GM12878 (cell line): ENCODE measurements around the gene ORAI3. TPM values are rescaled to one million over a fixed set of nuclear protein-coding genes. Genes with fewer than 3 reads are reported as not detected.

Experiments used
- ATAC-seq: fragments of 200-7000 bp; cut with Tn5 transposase; 3 replicates; pipeline ENCODE4 v1.9.1; 2020; ENCODE audit warnings: mild to moderate bottlenecking, moderate library complexity
- BruUV-seq: library from RNA; stranded (reverse); fragments of 400-500 nt; replicated peaks from 2 replicates; lab custom pipeline; 2021; lab: Mats Ljungman, UMichigan
- CTCF ChIA-PET: fragments of 300-600 bp; sonication (Branson Sonifier 250); formaldehyde crosslinking; extraction: SDS; loops from one replicate; lab custom pipeline; 2021; ENCODE audit warnings: inconsistent platforms; lab: Yijun Ruan, JAX
- POLR2A ChIA-PET: fragments of 350-600 bp; formaldehyde crosslinking; extraction: SDS; loops from one replicate; lab custom pipeline; 2021; ENCODE audit warnings: inconsistent platforms; lab: Charles Lee
- RAD21 ChIA-PET: fragments of 300-600 bp; sonication (Branson Sonifier 250); formaldehyde crosslinking; loops from one replicate; lab custom pipeline; 2023; ENCODE audit warnings: antibody characterized with exemption; ENCODE audit not compliant: unreplicated experiment; lab: Charles Lee
- SMC1A ChIA-PET: fragments of 300-600 bp; sonication (Branson Sonifier 250); formaldehyde crosslinking; loops from one replicate; lab custom pipeline; 2023; ENCODE audit not compliant: unreplicated experiment, uncharacterized antibody; lab: Charles Lee
- DNase-seq: peaks from one replicate; pipeline ENCODE4 v3.0.0-alpha.2; 2011; ENCODE audit warnings: low read depth, low spot score
- FAIRE-seq: peaks from 3 replicates; lab custom pipeline; 2011; peaks lifted over from hg19 to GRCh38; lab: Jason Lieb, UNC
- H2AFZ ChIP-seq: 2 replicates; pipeline ENCODE4 v1.6.0; 2011; ENCODE audit warnings: low read depth, low read length, control low read depth; ENCODE audit not compliant: control insufficient read depth
- H3K27ac ChIP-seq: 2 replicates; pipeline ENCODE4 v1.5.1; 2011; ENCODE audit warnings: control low read depth; ENCODE audit not compliant: control insufficient read depth, insufficient read depth
- H3K27me3 ChIP-seq, 2 experiments: replicated peaks in 1 of 2; 2 replicates each; pipeline versions ENCODE4 v1.6.0 to v1.6.1; 2011; ENCODE audit warnings: low read length in 1 of 2; ENCODE audit not compliant: control insufficient read depth in 2 of 2, insufficient read depth in 2 of 2
- H3K36me3 ChIP-seq, 2 experiments: 2 replicates each; pipeline ENCODE4 v1.5.1; 2011; ENCODE audit warnings: low read length in 1 of 2; ENCODE audit not compliant: control insufficient read depth in 2 of 2, insufficient read depth in 2 of 2
- H3K4me1 ChIP-seq: 2 replicates; pipeline ENCODE4 v1.6.1; 2011; ENCODE audit warnings: mild to moderate bottlenecking, low read length, moderate library complexity, mixed read lengths; ENCODE audit not compliant: control insufficient read depth, insufficient read depth
- H3K4me2 ChIP-seq: 2 replicates; pipeline ENCODE4 v1.6.0; 2011; ENCODE audit warnings: control low read depth; ENCODE audit not compliant: control insufficient read depth, insufficient read depth
- H3K4me3 ChIP-seq: fragments of 200-600 bp; sonication (generic); 2 replicates; pipeline ENCODE4 v1.5.1; 2016
- H3K79me2 ChIP-seq: 2 replicates; pipeline ENCODE4 v1.6.0; 2011; ENCODE audit warnings: low read length; ENCODE audit not compliant: control insufficient read depth, insufficient read depth
- H3K9ac ChIP-seq: 2 replicates; pipeline ENCODE4 v1.8.0; 2011; ENCODE audit warnings: low read length, control low read depth, mixed read lengths; ENCODE audit not compliant: control insufficient read depth, insufficient read depth
- H3K9me3 ChIP-seq: replicated peaks from 3 replicates; pipeline ENCODE4 v1.5.1; 2011; ENCODE audit warnings: mild to moderate bottlenecking, low read length; ENCODE audit not compliant: control insufficient read depth, insufficient read depth
- H4K20me1 ChIP-seq: 2 replicates; pipeline ENCODE4 v1.6.0; 2011; ENCODE audit not compliant: control insufficient read depth, insufficient read depth
- BCL11A ChIP-seq: IDR thresholded peaks from 2 replicates; pipeline ENCODE4 v1.6.1; 2011; ENCODE audit warnings: low read depth, low read length
- TAF1 ChIP-seq: IDR thresholded peaks from 2 replicates; pipeline ENCODE4 v1.6.1; 2011; ENCODE audit warnings: mild to moderate bottlenecking, low read depth, low read length, borderline replicate concordance
- WGBS: methylation state at CpG from one replicate; pipeline ENCODE4 v1.1.6; 2016; ENCODE audit warnings: low lambda C conversion rate; ENCODE audit not compliant: insufficient replicate concordance, insufficient coverage; ENCODE audit errors: missing lambda C conversion rate; 5-methylcytosine and 5-hydroxymethylcytosine counted together
- in situ Hi-C: fragments of 300-500 bp; cut with MboI; formaldehyde crosslinking; loops from 9 replicates; pipeline ENCODE4 v1.14.3; 2018; ENCODE audit warnings: mixed read lengths
- intact Hi-C: fragments of 100-400 bp; cut with micrococcal nuclease; formaldehyde crosslinking; loops from one replicate; pipeline ENCODE4 v1.14.2; 2022; ENCODE audit not compliant: unreplicated experiment
- polyA plus RNA-seq, 11 experiments: library from polyadenylated mRNA; depleted of rRNA in 4 of 11; unstranded in 6 of 11; stranded (reverse) in 5 of 11; fragments of >200 nt; fragmentation: Nextera tagmentation in 4 of 11; fragmentation: Illumina TruSeq in 1 of 11; extraction: Ambion mirVana in 4 of 11; extraction: Trizol in 1 of 11; gene quantifications; 1 replicate in 1 of 11; 2 replicates in 10 of 11; pipeline versions ENCODE4 v1.2.1 to v1.2.3, GENCODE V29; 2011 to 2016; ENCODE audit warnings: inconsistent platforms in 2 of 11, missing spikeins in 2 of 11, low read depth in 1 of 11
- total RNA-seq, 4 experiments: library from RNA; depleted of rRNA in 3 of 4; stranded (reverse); fragments of >200 nt in 3 of 4; fragmentation: Illumina TruSeq in 1 of 4; extraction: Trizol in 1 of 4; gene quantifications; 2 replicates each; pipeline versions ENCODE4 v1.2.1 to v1.2.3, GENCODE V29; 2013 to 2021
- TF ChIP-seq, protein P1 (sequence below): IDR thresholded peaks from 2 replicates; pipeline ENCODE4 v1.6.1; 2012; ENCODE audit warnings: improper control_type of control experiment, low read depth, low read length; ENCODE audit not compliant: insufficient replicate concordance

The ORAI3 gene
- total and polyA plus RNA-seq, 10 of the 15 experiments (the other 5 are each of a cell fraction or from before 2014, with no cell fraction given) = 3.4 to 21.9 (median 16.2) TPM

DNA sequence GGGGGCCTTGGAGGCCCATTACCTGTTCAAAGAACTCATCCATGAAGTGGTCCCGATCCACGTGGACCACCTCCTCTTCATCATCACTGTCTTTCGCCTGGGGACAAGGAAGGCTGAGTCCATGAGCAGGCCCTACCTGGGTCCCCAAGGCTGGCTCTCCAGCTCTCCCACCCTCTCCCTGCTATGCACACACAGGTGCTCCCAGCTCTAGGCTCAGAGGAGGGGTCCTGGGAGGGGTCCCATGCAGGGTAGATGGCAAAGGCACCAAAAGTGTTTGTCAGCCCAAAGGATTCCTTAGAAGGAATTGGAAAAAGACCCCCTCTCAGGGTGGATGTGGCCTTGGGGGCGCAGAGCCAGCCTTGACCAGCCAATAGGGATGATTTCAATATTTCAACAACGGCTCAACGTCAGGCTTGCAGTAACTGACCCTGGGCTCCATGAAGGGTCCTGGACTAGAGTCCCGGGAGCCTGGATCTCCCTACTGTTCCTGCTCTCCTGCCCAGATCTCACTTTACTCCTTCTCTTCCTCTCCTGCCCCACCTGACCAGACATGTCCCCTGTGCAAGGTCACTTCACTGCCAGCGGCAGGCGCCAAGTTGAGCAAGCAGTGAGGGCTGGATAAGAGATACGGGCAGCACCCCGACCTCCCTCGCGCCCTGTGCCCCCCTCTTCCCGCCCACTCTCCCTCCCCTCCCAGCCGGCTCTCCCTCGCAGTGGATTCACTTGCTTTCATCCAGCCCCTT, 52.8 kb downstream of the ORAI3 start:
- DNase-seq = no peak
- no peak for TF ChIP-seq TAF1
- no peak for TF ChIP-seq BCL11A
- TF ChIP-seq, protein P1, sequence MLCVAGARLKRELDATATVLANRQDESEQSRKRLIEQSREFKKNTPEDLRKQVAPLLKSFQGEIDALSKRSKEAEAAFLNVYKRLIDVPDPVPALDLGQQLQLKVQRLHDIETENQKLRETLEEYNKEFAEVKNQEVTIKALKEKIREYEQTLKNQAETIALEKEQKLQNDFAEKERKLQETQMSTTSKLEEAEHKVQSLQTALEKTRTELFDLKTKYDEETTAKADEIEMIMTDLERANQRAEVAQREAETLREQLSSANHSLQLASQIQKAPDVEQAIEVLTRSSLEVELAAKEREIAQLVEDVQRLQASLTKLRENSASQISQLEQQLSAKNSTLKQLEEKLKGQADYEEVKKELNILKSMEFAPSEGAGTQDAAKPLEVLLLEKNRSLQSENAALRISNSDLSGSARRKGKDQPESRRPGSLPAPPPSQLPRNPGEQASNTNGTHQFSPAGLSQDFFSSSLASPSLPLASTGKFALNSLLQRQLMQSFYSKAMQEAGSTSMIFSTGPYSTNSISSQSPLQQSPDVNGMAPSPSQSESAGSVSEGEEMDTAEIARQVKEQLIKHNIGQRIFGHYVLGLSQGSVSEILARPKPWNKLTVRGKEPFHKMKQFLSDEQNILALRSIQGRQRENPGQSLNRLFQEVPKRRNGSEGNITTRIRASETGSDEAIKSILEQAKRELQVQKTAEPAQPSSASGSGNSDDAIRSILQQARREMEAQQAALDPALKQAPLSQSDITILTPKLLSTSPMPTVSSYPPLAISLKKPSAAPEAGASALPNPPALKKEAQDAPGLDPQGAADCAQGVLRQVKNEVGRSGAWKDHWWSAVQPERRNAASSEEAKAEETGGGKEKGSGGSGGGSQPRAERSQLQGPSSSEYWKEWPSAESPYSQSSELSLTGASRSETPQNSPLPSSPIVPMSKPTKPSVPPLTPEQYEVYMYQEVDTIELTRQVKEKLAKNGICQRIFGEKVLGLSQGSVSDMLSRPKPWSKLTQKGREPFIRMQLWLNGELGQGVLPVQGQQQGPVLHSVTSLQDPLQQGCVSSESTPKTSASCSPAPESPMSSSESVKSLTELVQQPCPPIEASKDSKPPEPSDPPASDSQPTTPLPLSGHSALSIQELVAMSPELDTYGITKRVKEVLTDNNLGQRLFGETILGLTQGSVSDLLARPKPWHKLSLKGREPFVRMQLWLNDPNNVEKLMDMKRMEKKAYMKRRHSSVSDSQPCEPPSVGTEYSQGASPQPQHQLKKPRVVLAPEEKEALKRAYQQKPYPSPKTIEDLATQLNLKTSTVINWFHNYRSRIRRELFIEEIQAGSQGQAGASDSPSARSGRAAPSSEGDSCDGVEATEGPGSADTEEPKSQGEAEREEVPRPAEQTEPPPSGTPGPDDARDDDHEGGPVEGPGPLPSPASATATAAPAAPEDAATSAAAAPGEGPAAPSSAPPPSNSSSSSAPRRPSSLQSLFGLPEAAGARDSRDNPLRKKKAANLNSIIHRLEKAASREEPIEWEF = no peak
- TF ChIP-seq, all 136 proteins: peak for 0
- H3K4me1 ChIP-seq = 0 out of 2 replicates have a peak, but pooled peaks cover 3% of the 10 kb centered on the region
- CTCF ChIA-PET = no interaction called here
- SMC1A ChIA-PET = no interaction called here
- H3K4me3 ChIP-seq = no peak overlapping the region
- H3K27me3 ChIP-seq = no peaks in the 10 kb centered on the region; a peak in 1 of 4 replicates
- H4K20me1 ChIP-seq = no peaks in the 10 kb centered on the region
- BruUV-seq = no TSS peak
- RAD21 ChIA-PET = no interaction called here
- H3K4me2 ChIP-seq = no peak overlapping the region
- ATAC-seq (no peak), FAIRE-seq (no peak)
- H3K36me3 ChIP-seq = no peaks in the 10 kb centered on the region
- WGBS = 47% methylated on average over 9 of the region's 16 CpGs
- no peaks in the 10 kb centered on the region for H3K79me2 ChIP-seq
- H2AFZ ChIP-seq = no peak overlapping the region
- H3K9me3 ChIP-seq = no peaks in the 10 kb centered on the region
- intact Hi-C loops = no loop called here
- no peak overlapping the region for H3K9ac ChIP-seq
- no peak overlapping the region for H3K27ac ChIP-seq
- in situ Hi-C loops = no loop called here
- POLR2A ChIA-PET = interaction anchor here (0.6 kb wide), 1 partner anchor 484 kb away, joined by 3 read pairs; no protein-coding TSS in a partner anchor
